ENCODE measurements around the gene OR2V2. TPM values are rescaled to one million over a fixed set of nuclear protein-coding genes. Genes with fewer than 3 reads are reported as not detected.

OR2V2 gene
- total and polyA plus RNA-seq, 4 donors, result not detected

DNA sequence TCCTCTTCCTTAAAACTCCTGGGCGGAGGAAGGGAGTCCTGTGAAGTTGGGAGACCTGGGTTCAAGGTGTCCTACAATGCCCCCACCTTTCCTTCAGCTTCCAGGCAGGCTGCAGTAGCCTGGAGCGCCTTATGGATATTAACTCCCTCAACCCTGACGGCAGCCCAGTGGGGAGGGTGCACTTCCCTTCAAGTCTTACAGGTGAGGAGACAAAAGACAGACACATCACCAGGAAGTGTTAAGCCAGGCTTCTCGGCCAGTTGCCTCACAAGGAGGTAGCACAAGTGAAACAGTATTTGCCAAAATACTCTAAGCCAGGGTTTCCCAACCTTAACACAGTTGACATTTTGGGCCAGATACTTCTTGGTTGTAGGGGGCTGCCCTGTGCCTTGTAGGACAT lies 53.4 kb downstream of the OR2V2 start:
- Histone ChIP-seq H3K9ac (ENCODE audit: low read depth in 1 of 2, low read length in 2 of 2) (no peak overlapping the region), H3K27me3 (ENCODE audit: control insufficient read depth in 4 of 4, insufficient read depth in 4 of 4, low read length in 3 of 4) (no peaks in the 10 kb centered on the region)
- no peak for DNase-seq (ENCODE audit: low spot score)

DNA sequence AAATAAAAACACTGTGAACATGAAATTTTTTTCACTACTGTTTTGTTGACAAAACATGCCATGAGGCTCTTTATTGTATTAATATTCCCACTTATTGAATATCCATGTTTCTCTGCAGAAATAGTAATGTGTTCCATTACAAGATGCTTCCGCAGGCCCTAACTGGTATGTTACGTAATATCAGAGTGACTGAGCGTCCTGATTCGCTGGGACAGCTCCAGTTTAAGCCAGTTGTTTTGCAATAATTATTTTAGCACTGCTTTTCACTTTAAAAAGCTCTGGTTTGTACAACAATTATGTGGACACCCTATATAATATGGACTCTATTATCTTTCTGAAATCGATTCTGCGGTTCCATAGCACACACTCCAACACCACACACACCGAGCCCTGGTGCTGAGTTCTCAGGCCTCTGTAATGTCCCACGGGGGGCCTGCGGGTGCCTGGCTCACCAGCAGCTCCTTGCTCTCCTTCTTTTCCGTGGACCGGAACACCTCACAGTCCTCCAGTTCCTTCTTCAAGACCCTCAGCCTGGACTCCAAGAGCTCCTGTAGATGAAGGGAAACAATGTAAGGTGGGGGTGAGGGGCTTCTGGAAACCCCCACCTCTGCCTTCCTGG lies 55.8 kb downstream of the OR2V2 start:
- no peak for DNase-seq (ENCODE audit: low spot score)
- Histone ChIP-seq H3K9me3 (ENCODE audit: control insufficient read depth in 4 of 4, low read length in 3 of 4) (no peaks in the 10 kb centered on the region), H3K27ac (ENCODE audit: low read depth in 1 of 2, low read length in 2 of 2) (no peak overlapping the region), H3K36me3 (ENCODE audit: control insufficient read depth in 4 of 4, insufficient read depth in 3 of 4, low read depth in 1 of 4, low read length in 3 of 4) (no peaks in the 10 kb centered on the region), H3K4me1 (ENCODE audit: control insufficient read depth in 4 of 4, insufficient read depth in 4 of 4, low read length in 3 of 4) (peaks cover 12 to 37% (median 26%) of the 10 kb centered on the region in 4 donors), H3K4me3 (ENCODE audit: low read depth in 1 of 3, low read length in 3 of 3) (no peak overlapping the region), H3K9ac (ENCODE audit: low read depth in 1 of 2, low read length in 2 of 2) (no peak overlapping the region), H3K27me3 (ENCODE audit: control insufficient read depth in 4 of 4, insufficient read depth in 4 of 4, low read length in 3 of 4) (no peaks in the 10 kb centered on the region)
- WGBS, result 56% methylated on average over 11 of the region's 11 CpGs
- no peak for TF ChIP-seq NR2F2 (IDR thresholded peaks at IDR 0.05)
- TF ChIP-seq, protein P1, sequence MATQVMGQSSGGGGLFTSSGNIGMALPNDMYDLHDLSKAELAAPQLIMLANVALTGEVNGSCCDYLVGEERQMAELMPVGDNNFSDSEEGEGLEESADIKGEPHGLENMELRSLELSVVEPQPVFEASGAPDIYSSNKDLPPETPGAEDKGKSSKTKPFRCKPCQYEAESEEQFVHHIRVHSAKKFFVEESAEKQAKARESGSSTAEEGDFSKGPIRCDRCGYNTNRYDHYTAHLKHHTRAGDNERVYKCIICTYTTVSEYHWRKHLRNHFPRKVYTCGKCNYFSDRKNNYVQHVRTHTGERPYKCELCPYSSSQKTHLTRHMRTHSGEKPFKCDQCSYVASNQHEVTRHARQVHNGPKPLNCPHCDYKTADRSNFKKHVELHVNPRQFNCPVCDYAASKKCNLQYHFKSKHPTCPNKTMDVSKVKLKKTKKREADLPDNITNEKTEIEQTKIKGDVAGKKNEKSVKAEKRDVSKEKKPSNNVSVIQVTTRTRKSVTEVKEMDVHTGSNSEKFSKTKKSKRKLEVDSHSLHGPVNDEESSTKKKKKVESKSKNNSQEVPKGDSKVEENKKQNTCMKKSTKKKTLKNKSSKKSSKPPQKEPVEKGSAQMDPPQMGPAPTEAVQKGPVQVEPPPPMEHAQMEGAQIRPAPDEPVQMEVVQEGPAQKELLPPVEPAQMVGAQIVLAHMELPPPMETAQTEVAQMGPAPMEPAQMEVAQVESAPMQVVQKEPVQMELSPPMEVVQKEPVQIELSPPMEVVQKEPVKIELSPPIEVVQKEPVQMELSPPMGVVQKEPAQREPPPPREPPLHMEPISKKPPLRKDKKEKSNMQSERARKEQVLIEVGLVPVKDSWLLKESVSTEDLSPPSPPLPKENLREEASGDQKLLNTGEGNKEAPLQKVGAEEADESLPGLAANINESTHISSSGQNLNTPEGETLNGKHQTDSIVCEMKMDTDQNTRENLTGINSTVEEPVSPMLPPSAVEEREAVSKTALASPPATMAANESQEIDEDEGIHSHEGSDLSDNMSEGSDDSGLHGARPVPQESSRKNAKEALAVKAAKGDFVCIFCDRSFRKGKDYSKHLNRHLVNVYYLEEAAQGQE (IDR thresholded peaks at IDR 0.05), result no peak
- TF ChIP-seq RAD21 (IDR thresholded peaks at IDR 0.05), result no peak
- no peak for TF ChIP-seq JUND (IDR thresholded peaks at IDR 0.05)
- TF ChIP-seq, protein P2, sequence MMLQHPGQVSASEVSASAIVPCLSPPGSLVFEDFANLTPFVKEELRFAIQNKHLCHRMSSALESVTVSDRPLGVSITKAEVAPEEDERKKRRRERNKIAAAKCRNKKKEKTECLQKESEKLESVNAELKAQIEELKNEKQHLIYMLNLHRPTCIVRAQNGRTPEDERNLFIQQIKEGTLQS (IDR thresholded peaks at IDR 0.05), result no peak
- TF ChIP-seq HNF4A (conservative IDR thresholded peaks at IDR 0.05), result no peak
- TF ChIP-seq, protein P3, sequence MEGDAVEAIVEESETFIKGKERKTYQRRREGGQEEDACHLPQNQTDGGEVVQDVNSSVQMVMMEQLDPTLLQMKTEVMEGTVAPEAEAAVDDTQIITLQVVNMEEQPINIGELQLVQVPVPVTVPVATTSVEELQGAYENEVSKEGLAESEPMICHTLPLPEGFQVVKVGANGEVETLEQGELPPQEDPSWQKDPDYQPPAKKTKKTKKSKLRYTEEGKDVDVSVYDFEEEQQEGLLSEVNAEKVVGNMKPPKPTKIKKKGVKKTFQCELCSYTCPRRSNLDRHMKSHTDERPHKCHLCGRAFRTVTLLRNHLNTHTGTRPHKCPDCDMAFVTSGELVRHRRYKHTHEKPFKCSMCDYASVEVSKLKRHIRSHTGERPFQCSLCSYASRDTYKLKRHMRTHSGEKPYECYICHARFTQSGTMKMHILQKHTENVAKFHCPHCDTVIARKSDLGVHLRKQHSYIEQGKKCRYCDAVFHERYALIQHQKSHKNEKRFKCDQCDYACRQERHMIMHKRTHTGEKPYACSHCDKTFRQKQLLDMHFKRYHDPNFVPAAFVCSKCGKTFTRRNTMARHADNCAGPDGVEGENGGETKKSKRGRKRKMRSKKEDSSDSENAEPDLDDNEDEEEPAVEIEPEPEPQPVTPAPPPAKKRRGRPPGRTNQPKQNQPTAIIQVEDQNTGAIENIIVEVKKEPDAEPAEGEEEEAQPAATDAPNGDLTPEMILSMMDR (IDR thresholded peaks at IDR 0.05; ENCODE audit: low read depth, low read length, missing input control), result no peak
- TF ChIP-seq RXRA (IDR thresholded peaks at IDR 0.05), result no peak
- TF ChIP-seq YY1 (IDR thresholded peaks at IDR 0.05), result no peak
- no peak for TF ChIP-seq SP1 (IDR thresholded peaks at IDR 0.05)
- no peak for TF ChIP-seq FOXA2 (IDR thresholded peaks at IDR 0.05)
- TF ChIP-seq, protein P4, sequence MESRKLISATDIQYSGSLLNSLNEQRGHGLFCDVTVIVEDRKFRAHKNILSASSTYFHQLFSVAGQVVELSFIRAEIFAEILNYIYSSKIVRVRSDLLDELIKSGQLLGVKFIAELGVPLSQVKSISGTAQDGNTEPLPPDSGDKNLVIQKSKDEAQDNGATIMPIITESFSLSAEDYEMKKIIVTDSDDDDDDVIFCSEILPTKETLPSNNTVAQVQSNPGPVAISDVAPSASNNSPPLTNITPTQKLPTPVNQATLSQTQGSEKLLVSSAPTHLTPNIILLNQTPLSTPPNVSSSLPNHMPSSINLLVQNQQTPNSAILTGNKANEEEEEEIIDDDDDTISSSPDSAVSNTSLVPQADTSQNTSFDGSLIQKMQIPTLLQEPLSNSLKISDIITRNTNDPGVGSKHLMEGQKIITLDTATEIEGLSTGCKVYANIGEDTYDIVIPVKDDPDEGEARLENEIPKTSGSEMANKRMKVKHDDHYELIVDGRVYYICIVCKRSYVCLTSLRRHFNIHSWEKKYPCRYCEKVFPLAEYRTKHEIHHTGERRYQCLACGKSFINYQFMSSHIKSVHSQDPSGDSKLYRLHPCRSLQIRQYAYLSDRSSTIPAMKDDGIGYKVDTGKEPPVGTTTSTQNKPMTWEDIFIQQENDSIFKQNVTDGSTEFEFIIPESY (IDR thresholded peaks at IDR 0.05), result no peak
- TF ChIP-seq EGR1 (IDR thresholded peaks at IDR 0.05; ENCODE audit: low read depth in 2 of 2), result no peak
- no peak for TF ChIP-seq TAF1 (conservative IDR thresholded peaks at IDR 0.05)

More for the DNA sequence above, 53.4 kb downstream of the OR2V2 start:
- H3K4me3 ChIP-seq (ENCODE audit: low read depth in 1 of 3, low read length in 3 of 3), result no peak overlapping the region
- peaks cover 12 to 26% (median 18%) of the 10 kb centered on the region in 4 donors for H3K4me1 ChIP-seq (ENCODE audit: control insufficient read depth in 4 of 4, insufficient read depth in 4 of 4, low read length in 3 of 4)
- WGBS, result 80% methylated on average over 4 of the region's 4 CpGs
- no peak overlapping the region for H3K27ac ChIP-seq (ENCODE audit: low read depth in 1 of 2, low read length in 2 of 2)
- TF ChIP-seq GABPA (IDR thresholded peaks at IDR 0.05 in 1 of 2, conservative IDR thresholded peaks at IDR 0.05 in 1 of 2) (no peak), NR2F2 (IDR thresholded peaks at IDR 0.05) (no peak), RAD21 (IDR thresholded peaks at IDR 0.05) (no peak), YY1 (IDR thresholded peaks at IDR 0.05) (no peak), HNF4A (conservative IDR thresholded peaks at IDR 0.05) (no peak), RXRA (IDR thresholded peaks at IDR 0.05) (no peak), SP1 (IDR thresholded peaks at IDR 0.05) (no peak)
- TF ChIP-seq, protein P3 (IDR thresholded peaks at IDR 0.05; ENCODE audit: low read depth, low read length, missing input control), result no peak
- TF ChIP-seq, protein P4 (IDR thresholded peaks at IDR 0.05), result no peak
- TF ChIP-seq, protein P2 (IDR thresholded peaks at IDR 0.05), result no peak
- no peaks in the 10 kb centered on the region for H3K36me3 ChIP-seq (ENCODE audit: control insufficient read depth in 4 of 4, insufficient read depth in 3 of 4, low read depth in 1 of 4, low read length in 3 of 4)
- no peaks in the 10 kb centered on the region for H3K9me3 ChIP-seq (ENCODE audit: control insufficient read depth in 4 of 4, low read length in 3 of 4)

Measured in liver (tissue), 9 donors.